IMR-90 (cell line): ENCODE measurements around the gene PAK5. TPM values are rescaled to one million over a fixed set of nuclear protein-coding genes. Genes with fewer than 3 reads are reported as not detected.

Source experiments
- ATAC-seq: fragments of 200-7000 bp; cut with Tn5 transposase; 2 replicates; pipeline ENCODE4 v1.9.1; 2020; ENCODE audit warnings: low read depth, mild to moderate bottlenecking, moderate library complexity
- BruUV-seq: library from RNA; stranded (reverse); fragments of 400-500 nt; replicated peaks from 2 replicates; lab custom pipeline; 2021; lab: Mats Ljungman, UMichigan
- CTCF ChIA-PET: fragments of 300-600 bp; formaldehyde crosslinking; extraction: SDS; loops from one replicate; lab custom pipeline; 2021; ENCODE audit warnings: antibody characterized with exemption; lab: Yijun Ruan, JAX
- POLR2A ChIA-PET: fragments of 300-600 bp; sonication (Branson Sonifier 250); formaldehyde crosslinking; loops from one replicate; lab custom pipeline; 2022; ENCODE audit warnings: antibody characterized with exemption; ENCODE audit not compliant: unreplicated experiment; lab: Charles Lee
- DNase-seq: peaks from one replicate; pipeline ENCODE4 v3.0.0; 2013
- H2AFZ ChIP-seq: replicated peaks from 2 replicates; pipeline ENCODE3; 2013; ENCODE audit warnings: low read length, mild to moderate bottlenecking; ENCODE audit not compliant: poor library complexity
- H2AK5ac ChIP-seq: 2 replicates; pipeline ENCODE4 v1.6.1; 2013; ENCODE audit warnings: low read depth, low read length, inconsistent platforms
- H2AK9ac ChIP-seq: replicated peaks from 2 replicates; pipeline ENCODE3; 2013; ENCODE audit warnings: mild to moderate bottlenecking, low read depth, low read length, moderate library complexity; ENCODE audit not compliant: poor library complexity
- H2BK120ac ChIP-seq: 2 replicates; pipeline ENCODE4 v1.6.1; 2013; ENCODE audit warnings: low read depth, low read length, inconsistent platforms
- H2BK15ac ChIP-seq: 3 replicates; pipeline ENCODE4 v1.6.1; 2013; ENCODE audit warnings: low read depth, low read length, inconsistent platforms
- H2BK20ac ChIP-seq: 2 replicates; pipeline ENCODE4 v1.6.1; 2013; ENCODE audit warnings: low read depth, mild to moderate bottlenecking, inconsistent platforms, low read length, moderate library complexity
- H2BK5ac ChIP-seq: 2 replicates; pipeline ENCODE4 v1.6.1; 2013; ENCODE audit warnings: mild to moderate bottlenecking, low read depth, low read length, inconsistent platforms; ENCODE audit not compliant: poor library complexity, severe bottlenecking
- H3K14ac ChIP-seq: replicated peaks from 2 replicates; pipeline ENCODE4 v1.6.1; 2013; ENCODE audit warnings: low read depth, low read length, inconsistent platforms
- H3K18ac ChIP-seq: 2 replicates; pipeline ENCODE4 v1.6.1; 2013; ENCODE audit warnings: low read depth, low read length, control low read depth
- H3K23ac ChIP-seq: 2 replicates; pipeline ENCODE4 v1.6.1; 2013; ENCODE audit warnings: low read depth, low read length, inconsistent platforms
- H3K27ac ChIP-seq: 2 replicates; pipeline ENCODE4 v1.5.1; 2013; ENCODE audit warnings: mild to moderate bottlenecking, control low read depth, low read length; ENCODE audit not compliant: insufficient read depth
- H3K27me3 ChIP-seq: 2 replicates; pipeline ENCODE4 v1.6.1; 2013; ENCODE audit warnings: low read length; ENCODE audit not compliant: control insufficient read depth, insufficient read depth
- H3K36me3 ChIP-seq: 2 replicates; pipeline ENCODE4 v1.6.1; 2013; ENCODE audit warnings: low read length, mixed read lengths; ENCODE audit not compliant: control insufficient read depth, insufficient read depth
- H3K4ac ChIP-seq: 2 replicates; pipeline ENCODE4 v1.6.1; 2013; ENCODE audit warnings: low read depth, low read length, inconsistent platforms
- H3K4me1 ChIP-seq: 2 replicates; pipeline ENCODE4 v1.6.1; 2013; ENCODE audit warnings: low read length, mixed read lengths; ENCODE audit not compliant: control insufficient read depth, insufficient read depth
- H3K4me2 ChIP-seq: 2 replicates; pipeline ENCODE4 v1.6.1; 2013; ENCODE audit warnings: low read depth, mild to moderate bottlenecking, control low read depth, low read length, moderate library complexity
- H3K4me3 ChIP-seq: 2 replicates; pipeline ENCODE4 v1.5.1; 2013; ENCODE audit warnings: low read depth, mild to moderate bottlenecking, control low read depth, low read length, moderate library complexity; ENCODE audit not compliant: insufficient read depth
- H3K56ac ChIP-seq: 2 replicates; pipeline ENCODE4 v1.6.1; 2013; ENCODE audit warnings: low read length, inconsistent platforms; ENCODE audit not compliant: insufficient read depth; ENCODE audit errors: extremely low read depth
- H3K79me1 ChIP-seq, 2 experiments: 2 replicates each; pipeline ENCODE4 v1.6.1; 2013; ENCODE audit warnings: low read length in 2 of 2, inconsistent platforms in 1 of 2, low read depth in 1 of 2
- H3K9ac ChIP-seq: 2 replicates; pipeline ENCODE4 v1.6.1; 2013; ENCODE audit warnings: low read depth, low read length, control low read depth
- H3K9me1 ChIP-seq: 2 replicates; pipeline ENCODE4 v1.6.1; 2013; ENCODE audit warnings: low read length, inconsistent platforms; ENCODE audit not compliant: insufficient read depth
- H3K9me3 ChIP-seq: 2 replicates; pipeline ENCODE4 v1.6.1; 2013; ENCODE audit warnings: low read length; ENCODE audit not compliant: control insufficient read depth, insufficient read depth
- H4K20me1 ChIP-seq: 2 replicates; pipeline ENCODE4 v1.6.1; 2013; ENCODE audit warnings: low read length, inconsistent platforms; ENCODE audit not compliant: insufficient read depth
- H4K5ac ChIP-seq: 2 replicates; pipeline ENCODE4 v1.6.1; 2013; ENCODE audit warnings: mild to moderate bottlenecking, low read depth, low read length, control low read depth
- H4K8ac ChIP-seq, 2 experiments: 2 replicates each; pipeline ENCODE4 v1.6.1; 2013; ENCODE audit warnings: low read depth in 2 of 2, low read length in 2 of 2, control low read depth in 1 of 2, inconsistent platforms in 1 of 2
- H4K91ac ChIP-seq: 2 replicates; pipeline ENCODE4 v1.6.1; 2013; ENCODE audit warnings: low read depth, low read length, inconsistent platforms; ENCODE audit not compliant: insufficient read depth
- BHLHE40 ChIP-seq: fragments of 150-350 bp; IDR thresholded peaks from 2 replicates; pipeline ENCODE4 v1.6.1; 2016; ENCODE audit warnings: mild to moderate bottlenecking, low read depth, low read length
- CEBPB ChIP-seq: IDR thresholded peaks from 2 replicates; pipeline ENCODE4 v1.6.1; 2012; ENCODE audit warnings: low read depth, low read length, improper control_type of control experiment
- CHD1 ChIP-seq: IDR thresholded peaks from 2 replicates; pipeline ENCODE4 v1.6.1; 2012; ENCODE audit warnings: low read depth, low read length, improper control_type of control experiment
- ELK1 ChIP-seq: fragments of 150-350 bp; IDR thresholded peaks from 2 replicates; pipeline ENCODE4 v1.6.1; 2016; ENCODE audit warnings: low read depth, mild to moderate bottlenecking, low read length, moderate library complexity, borderline replicate concordance
- MAFK ChIP-seq: IDR thresholded peaks from 2 replicates; pipeline ENCODE4 v1.6.1; 2012; ENCODE audit warnings: low read depth, low read length, improper control_type of control experiment
- MXI1 ChIP-seq: IDR thresholded peaks from 2 replicates; pipeline ENCODE4 v1.6.1; 2012; ENCODE audit warnings: low read depth, mild to moderate bottlenecking, low read length, moderate library complexity, borderline replicate concordance
- POLR2A ChIP-seq: IDR thresholded peaks from 2 replicates; pipeline ENCODE4 v1.6.1; 2012; ENCODE audit warnings: mild to moderate bottlenecking, low read depth, low read length
- RAD21 ChIP-seq: IDR thresholded peaks from 2 replicates; pipeline ENCODE4 v1.6.1; 2012; ENCODE audit warnings: low read length, improper control_type of control experiment
- RCOR1 ChIP-seq: IDR thresholded peaks from 2 replicates; pipeline ENCODE4 v1.6.1; 2012; ENCODE audit warnings: mild to moderate bottlenecking, low read length, improper control_type of control experiment; ENCODE audit not compliant: insufficient replicate concordance
- RFX5 ChIP-seq: IDR thresholded peaks from 2 replicates; pipeline ENCODE4 v1.8.0; 2012; ENCODE audit warnings: low read depth, mild to moderate bottlenecking, low read length, moderate library complexity
- SMC3 ChIP-seq: fragments of 150-350 bp; IDR thresholded peaks from 2 replicates; pipeline ENCODE4 v1.6.1; 2016; ENCODE audit warnings: low read depth, mild to moderate bottlenecking, antibody characterized with exemption, low read length, moderate library complexity
- USF2 ChIP-seq: fragments of 150-350 bp; IDR thresholded peaks from 2 replicates; pipeline ENCODE4 v1.6.1; 2017; ENCODE audit warnings: mild to moderate bottlenecking, antibody characterized with exemption, low read length, low read depth
- WGBS, 2 experiments: methylation state at CpG; one replicate each; pipeline versions ENCODE4 v1.1.5 to v1.1.7; 2013; ENCODE audit warnings: missing lambda C conversion rate in 2 of 2; ENCODE audit not compliant: insufficient read length in 1 of 2; ENCODE audit errors: extremely low coverage in 2 of 2; 5-methylcytosine and 5-hydroxymethylcytosine counted together
- dilution Hi-C: fragments of 300-500 bp; cut with HindIII; formaldehyde crosslinking; loops from one replicate; pipeline ENCODE4 v1.14.3; 2018; ENCODE audit warnings: low sequenced_read_pairs; ENCODE audit not compliant: unreplicated experiment
- in situ Hi-C: fragments of 300-500 bp; cut with MboI; formaldehyde crosslinking; loops from 3 replicates; pipeline ENCODE4 v1.14.3; 2019; ENCODE audit warnings: low sequenced_read_pairs, inconsistent platforms, mixed read lengths
- intact Hi-C: fragments of 100-400 bp; cut with micrococcal nuclease; formaldehyde crosslinking; loops from 2 replicates; pipeline ENCODE4 v1.10.0; 2022
- polyA plus RNA-seq, 3 experiments: library from polyadenylated mRNA; depleted of rRNA; stranded (reverse); fragments of >200 nt; gene quantifications; 2 replicates each; pipeline ENCODE4 v1.2.3, GENCODE V29; 2012; ENCODE audit warnings: low replicate concordance in 1 of 3
- total RNA-seq: library from RNA; depleted of rRNA; stranded (reverse); fragments of >200 nt; gene quantifications from 2 replicates; pipeline ENCODE4 v1.2.3, GENCODE V29; 2012

PAK5 gene
- total and polyA plus RNA-seq, 2 of the 4 experiments (the other 2 are of a cell fraction): not detected

- Histone ChIP-seq H3K79me1 (no peaks in the 10 kb centered on the region), H3K9me3 (no peaks in the 10 kb centered on the region), H2BK5ac (no peak overlapping the region), H3K4ac (no peak overlapping the region), H3K27ac (no peak overlapping the region), H3K4me2 (no peak overlapping the region), H4K91ac (no peak overlapping the region), H3K9me1 (no peaks in the 10 kb centered on the region; the same call in 1 of the 2 replicates), H4K20me1 (no peaks in the 10 kb centered on the region), H3K9ac (no peak overlapping the region), H2AK9ac (no peak overlapping the region), H3K23ac (no peak overlapping the region), H3K4me1 (no peaks in the 10 kb centered on the region), H3K18ac (no peak overlapping the region), H4K8ac (no peak overlapping the region), H2BK20ac (no peak overlapping the region), H2BK120ac (no peak overlapping the region), H4K5ac (no peak overlapping the region), H2BK15ac (no peak overlapping the region), H3K36me3 (no peaks in the 10 kb centered on the region), H3K4me3 (no peak overlapping the region), H2AK5ac (no peak overlapping the region), H3K27me3 (no peaks in the 10 kb centered on the region), H3K14ac (no peak overlapping the region), H3K56ac (no peak overlapping the region), H2AFZ (no peak overlapping the region)
- WGBS, 2 experiments: no CpG with 5 or more reads among the region's 3 CpGs
- POLR2A ChIA-PET: no interaction called here
- no peak for DNase-seq
- intact Hi-C loops: no loop called here
- CTCF ChIA-PET: no interaction called here
- TF ChIP-seq POLR2A (no peak), RAD21 (no peak), MXI1 (no peak), SMC3 (no peak), ELK1 (no peak), RCOR1 (no peak), MAFK (no peak), USF2 (no peak), RFX5 (no peak), CEBPB (no peak), CHD1 (no peak), BHLHE40 (no peak)
- dilution Hi-C loops: no loop called here
- in situ Hi-C loops: no loop called here
- no peak for ATAC-seq
- no TSS peak for BruUV-seq
Measured at GRCh38 chr20:9490631-9491030, 348.2 kb downstream of the PAK5 start.
